CD14-positive monocyte (primary cell): ENCODE data around the gene SLC46A2. TPM values are rescaled to one million over a fixed set of nuclear protein-coding genes. Genes with fewer than 3 reads are reported as not detected.
A peak's percentile ranks its signal among the peaks of the same experiment; 100 is the strongest.

Experiments
- DNase-seq, 3 donors: peaks; one replicate each; pipeline ENCODE4 v3.0.0-alpha.2; 2011 to 2022
- H2AFZ ChIP-seq: 2 replicates; pipeline ENCODE4 v1.6.0; 2012; ENCODE audit warnings: mild to moderate bottlenecking, low read depth, low read length, inconsistent platforms; ENCODE audit not compliant: insufficient read depth, poor library complexity, severe bottlenecking
- H3K27ac ChIP-seq, 2 donors: 1 replicate in 1 of 2; 2 replicates in 1 of 2; pipeline ENCODE4 v1.5.1; 2012 to 2013; ENCODE audit warnings: low read length in 2 of 2, control low read depth in 1 of 2, inconsistent platforms in 1 of 2, low read depth in 1 of 2, mild to moderate bottlenecking in 1 of 2
- H3K27me3 ChIP-seq, 2 donors: one replicate each; pipeline versions ENCODE4 v1.6.0 to v1.6.1; 2011 to 2013; ENCODE audit warnings: low read length in 2 of 2; ENCODE audit not compliant: control insufficient read depth in 2 of 2, insufficient read depth in 2 of 2
- H3K36me3 ChIP-seq, 2 donors: replicated peaks in 1 of 2; 1 replicate in 1 of 2; 2 replicates in 1 of 2; pipeline versions ENCODE4 v1.5.1 to v1.6.1; 2012 to 2013; ENCODE audit warnings: low read length in 2 of 2, control low read depth in 1 of 2, inconsistent platforms in 1 of 2, mild to moderate bottlenecking in 1 of 2; ENCODE audit not compliant: insufficient read depth in 2 of 2, control insufficient read depth in 1 of 2
- H3K4me1 ChIP-seq, 2 donors: 1 replicate in 1 of 2; 2 replicates in 1 of 2; pipeline versions ENCODE4 v1.5.1 to v1.6.1; 2012 to 2013; ENCODE audit warnings: low read length in 2 of 2, control low read depth in 1 of 2, inconsistent platforms in 1 of 2, mild to moderate bottlenecking in 1 of 2, moderate library complexity in 1 of 2; ENCODE audit not compliant: insufficient read depth in 2 of 2, control insufficient read depth in 1 of 2
- H3K4me2 ChIP-seq: replicated peaks from 2 replicates; pipeline ENCODE3; 2012; ENCODE audit warnings: low read length, moderate library complexity, mild to moderate bottlenecking; ENCODE audit not compliant: poor library complexity, severe bottlenecking; ENCODE audit errors: extremely low read depth
- H3K4me3 ChIP-seq, 3 experiments: fragments of 200-600 bp in 1 of 3; sonication (generic) in 1 of 3; replicated peaks in 1 of 3; 1 replicate in 2 of 3; 2 replicates in 1 of 3; pipeline ENCODE4 v1.5.1; 2011 to 2013; ENCODE audit warnings: low read length in 3 of 3, mild to moderate bottlenecking in 3 of 3, control low read depth in 2 of 3, low read depth in 2 of 3, inconsistent platforms in 1 of 3, moderate library complexity in 1 of 3
- H3K79me2 ChIP-seq: 2 replicates; pipeline ENCODE4 v1.6.0; 2012; ENCODE audit warnings: mild to moderate bottlenecking, control low read depth, inconsistent platforms, low read length, moderate library complexity; ENCODE audit not compliant: insufficient read depth
- H3K9ac ChIP-seq: 2 replicates; pipeline ENCODE4 v1.6.0; 2017; ENCODE audit warnings: low read length, mild to moderate bottlenecking; ENCODE audit not compliant: insufficient read depth, poor library complexity, severe bottlenecking
- H3K9me3 ChIP-seq, 2 donors: replicated peaks in 1 of 2; 1 replicate in 1 of 2; 2 replicates in 1 of 2; pipeline versions ENCODE4 v1.5.1 to v1.6.1; 2012 to 2013; ENCODE audit warnings: low read length in 2 of 2, control low read depth in 1 of 2; ENCODE audit not compliant: control insufficient read depth in 1 of 2, insufficient read depth in 1 of 2
- H4K20me1 ChIP-seq: 2 replicates; pipeline ENCODE4 v1.6.0; 2012; ENCODE audit warnings: mild to moderate bottlenecking, low read length, control low read depth, moderate library complexity; ENCODE audit not compliant: insufficient read depth
- H3K27ac Mint-ChIP-seq, 7 donors: one replicate each; pipeline ENCODE4 v1.8.0; 2020; ENCODE audit warnings: mild to moderate bottlenecking in 7 of 7, mixed read lengths in 7 of 7, moderate library complexity in 6 of 7, inconsistent platforms in 2 of 7
- H3K27me3 Mint-ChIP-seq, 3 donors: one replicate each; pipeline ENCODE4 v1.8.0; 2021 to 2022; ENCODE audit warnings: low read depth in 3 of 3, mild to moderate bottlenecking in 3 of 3, mixed read lengths in 3 of 3, moderate library complexity in 3 of 3, inconsistent platforms in 1 of 3
- H3K36me3 Mint-ChIP-seq, 2 donors: one replicate each; pipeline ENCODE4 v1.8.0; 2020; ENCODE audit warnings: mixed read lengths in 2 of 2, inconsistent platforms in 1 of 2, mild to moderate bottlenecking in 1 of 2
- H3K4me1 Mint-ChIP-seq: one replicate; pipeline ENCODE4 v1.8.0; 2020; ENCODE audit warnings: mild to moderate bottlenecking, mixed read lengths
- H3K4me3 Mint-ChIP-seq, 2 donors: one replicate each; pipeline ENCODE4 v1.8.0; 2020; ENCODE audit warnings: mild to moderate bottlenecking in 2 of 2, mixed read lengths in 2 of 2, moderate library complexity in 1 of 2
- H3K9me3 Mint-ChIP-seq, 7 donors: one replicate each; pipeline ENCODE4 v1.8.0; 2020 to 2022; ENCODE audit warnings: mixed read lengths in 7 of 7, mild to moderate bottlenecking in 6 of 7, moderate library complexity in 6 of 7, inconsistent platforms in 2 of 7
- whole genome bisulfite sequencing: methylation state at CpG from one replicate; pipeline ENCODE4 v1.1.5; 2013; ENCODE audit warnings: missing lambda C conversion rate; ENCODE audit not compliant: insufficient coverage; 5-methylcytosine and 5-hydroxymethylcytosine counted together
- intact Hi-C, 2 donors: fragments of 100-400 bp; cut with micrococcal nuclease; formaldehyde crosslinking; loops; one replicate each; pipeline versions ENCODE4 v1.15.0 to v1.15.1; 2023
- polyA plus RNA-seq, 3 donors: library from polyadenylated mRNA; depleted of rRNA in 1 of 3; unstranded in 2 of 3; stranded (reverse) in 1 of 3; fragments of 300-500 nt in 2 of 3; fragments of >200 nt in 1 of 3; fragmentation: Illumina TruSeq in 2 of 3; gene quantifications; 1 replicate in 2 of 3; 2 replicates in 1 of 3; pipeline ENCODE4 v1.2.3, GENCODE V29; 2012 to 2021
- TF ChIP-seq, protein P1 (sequence below): fragments of 200-600 bp; IDR thresholded peaks from one replicate; pipeline ENCODE4 v1.8.0; 2022; ENCODE audit warnings: antibody characterized with exemption, mild to moderate bottlenecking

The SLC46A2 gene
- polyA plus RNA-seq, 3 donors = 43.5 to 87.0 (median 45.1) TPM

DNA sequence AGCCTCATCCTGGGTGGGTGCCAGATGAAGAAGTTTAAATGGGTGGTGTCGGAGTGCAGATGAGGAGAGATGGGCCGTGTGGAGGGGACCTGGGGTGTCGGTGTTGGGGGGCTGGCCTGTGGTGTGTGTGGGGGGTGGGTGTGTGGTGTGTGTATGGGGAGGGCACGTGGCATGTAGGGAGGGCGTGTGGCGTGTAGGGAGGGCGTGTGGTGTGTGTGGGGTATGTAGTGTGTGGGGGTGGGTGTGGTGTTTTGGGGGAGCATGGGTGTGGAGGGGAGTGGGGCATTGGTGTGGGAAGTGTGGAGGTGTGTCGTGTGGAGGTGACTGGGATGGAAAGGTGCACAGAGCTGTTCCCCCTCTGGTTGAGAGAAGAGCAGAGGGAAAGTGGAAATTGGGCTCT, 34.5 kb downstream of the SLC46A2 start:
- no peak for DNase-seq
- Histone ChIP-seq H3K4me2 (no peak overlapping the region), H2AFZ (no peak overlapping the region), H3K9ac (no peak overlapping the region), H3K4me3 (no peak overlapping the region), H3K36me3 (peaks cover 4 to 34% of the 10 kb centered on the region in 2 donors), H3K27me3 (no peaks in the 10 kb centered on the region), H3K79me2 (peaks cover 47% of the 10 kb centered on the region), H3K27ac (peak overlapping the region in 1 of 2 donors; percentile 97), H4K20me1 (no peaks in the 10 kb centered on the region), H3K9me3 (no peaks in the 10 kb centered on the region), H3K4me1 (peaks cover 76 to 80% of the 10 kb centered on the region in 2 donors)
- peaks cover 0 to 1% (median 0%) of the 10 kb centered on the region in 7 donors for H3K9me3 Mint-ChIP-seq
- H3K27ac Mint-ChIP-seq = peak overlapping the region in 3 of 7 donors; percentile 63 to 97 (median 81)
- peaks cover 35 to 60% of the 10 kb centered on the region in 2 donors for H3K36me3 Mint-ChIP-seq
- 97% methylated on average over 8 of the region's 8 CpGs for WGBS
- TF ChIP-seq, protein P1, sequence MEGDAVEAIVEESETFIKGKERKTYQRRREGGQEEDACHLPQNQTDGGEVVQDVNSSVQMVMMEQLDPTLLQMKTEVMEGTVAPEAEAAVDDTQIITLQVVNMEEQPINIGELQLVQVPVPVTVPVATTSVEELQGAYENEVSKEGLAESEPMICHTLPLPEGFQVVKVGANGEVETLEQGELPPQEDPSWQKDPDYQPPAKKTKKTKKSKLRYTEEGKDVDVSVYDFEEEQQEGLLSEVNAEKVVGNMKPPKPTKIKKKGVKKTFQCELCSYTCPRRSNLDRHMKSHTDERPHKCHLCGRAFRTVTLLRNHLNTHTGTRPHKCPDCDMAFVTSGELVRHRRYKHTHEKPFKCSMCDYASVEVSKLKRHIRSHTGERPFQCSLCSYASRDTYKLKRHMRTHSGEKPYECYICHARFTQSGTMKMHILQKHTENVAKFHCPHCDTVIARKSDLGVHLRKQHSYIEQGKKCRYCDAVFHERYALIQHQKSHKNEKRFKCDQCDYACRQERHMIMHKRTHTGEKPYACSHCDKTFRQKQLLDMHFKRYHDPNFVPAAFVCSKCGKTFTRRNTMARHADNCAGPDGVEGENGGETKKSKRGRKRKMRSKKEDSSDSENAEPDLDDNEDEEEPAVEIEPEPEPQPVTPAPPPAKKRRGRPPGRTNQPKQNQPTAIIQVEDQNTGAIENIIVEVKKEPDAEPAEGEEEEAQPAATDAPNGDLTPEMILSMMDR = no peak
- intact Hi-C loops = loop anchor here in 1 of 2 donors (5.0 kb wide), 1 partner anchor 104 kb away; the partner anchor contains the start of gene SNX30
- H3K4me3 Mint-ChIP-seq = no peak overlapping the region
- H3K4me1 Mint-ChIP-seq = peaks cover 86% of the 10 kb centered on the region
- peaks cover 0 to 2% (median 0%) of the 10 kb centered on the region in 3 donors for H3K27me3 Mint-ChIP-seq

DNA sequence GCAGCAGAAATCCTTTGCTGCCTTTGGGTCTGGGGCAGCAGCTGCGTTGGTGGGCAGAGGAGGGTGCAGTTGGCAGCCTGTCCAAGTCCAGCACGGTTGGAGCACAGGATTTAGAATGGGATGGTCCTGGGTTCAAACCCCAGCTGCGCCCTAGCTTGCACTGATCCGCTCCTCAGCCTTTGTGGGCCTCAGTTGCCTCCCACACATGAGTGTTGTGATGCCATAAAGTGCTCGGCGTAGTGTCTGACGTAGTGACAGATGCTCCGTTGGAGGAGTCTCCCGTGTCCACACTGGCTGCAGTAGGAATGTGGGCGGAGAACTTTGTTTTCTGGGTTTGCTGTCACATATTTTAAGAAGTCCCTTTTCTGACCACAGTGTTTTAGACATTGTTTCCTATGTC, 36.0 kb downstream of the SLC46A2 start:
- no peak for DNase-seq
- peaks cover 8 to 48% of the 10 kb centered on the region in 2 donors for H3K36me3 ChIP-seq
- H3K4me1 ChIP-seq = peaks cover 71 to 76% of the 10 kb centered on the region in 2 donors
- Mint-ChIP-seq H3K27ac (peak overlapping the region in 4 of 7 donors; percentile 10 to 70 (median 44)), H3K4me3 (no peak overlapping the region), H3K4me1 (peaks cover 85% of the 10 kb centered on the region), H3K36me3 (peaks cover 42 to 66% of the 10 kb centered on the region in 2 donors), H3K9me3 (peaks cover 0 to 1% (median 0%) of the 10 kb centered on the region in 7 donors), H3K27me3 (peaks cover 0 to 2% (median 0%) of the 10 kb centered on the region in 3 donors)
- H4K20me1 ChIP-seq = no peaks in the 10 kb centered on the region
- no peak overlapping the region for H3K27ac ChIP-seq
- TF ChIP-seq, protein P1 = no peak
- H3K9me3 ChIP-seq = no peaks in the 10 kb centered on the region
- intact Hi-C loops = loop anchor here in 1 of 2 donors (5.0 kb wide), 1 partner anchor 102 kb away; the partner anchor contains the start of gene SNX30
- H3K79me2 ChIP-seq = peaks cover 50% of the 10 kb centered on the region
- no peak overlapping the region for H3K9ac ChIP-seq
- H3K4me2 ChIP-seq = no peak overlapping the region
- no peak overlapping the region for H3K4me3 ChIP-seq
- 92% methylated on average over 10 of the region's 10 CpGs for WGBS
- H3K27me3 ChIP-seq = no peaks in the 10 kb centered on the region
- no peak overlapping the region for H2AFZ ChIP-seq
